Esophagus muscularis mucosa (tissue), 4 donors: ENCODE results near the gene SMIM13. TPM values are rescaled to one million over a fixed set of nuclear protein-coding genes. Genes with fewer than 3 reads are reported as not detected.

Source experiments
- DNase-seq: peaks from one replicate; pipeline ENCODE4 v3.0.0-alpha.2; 2017; ENCODE audit errors: extremely low spot score
- H3K27ac ChIP-seq, 4 donors: fragments of 200-600 bp; sonication (generic); replicated peaks in 1 of 4; 1 replicate in 3 of 4; 2 replicates in 1 of 4; pipeline ENCODE4 v1.5.1; 2016 to 2019; ENCODE audit warnings: mild to moderate bottlenecking in 1 of 4
- H3K27me3 ChIP-seq, 4 donors: fragments of 200-600 bp; sonication (generic); one replicate each; pipeline versions ENCODE4 v1.5.1 to v1.6.0; 2016 to 2019
- H3K36me3 ChIP-seq, 4 donors: fragments of 200-600 bp; sonication (generic); one replicate each; pipeline ENCODE4 v1.5.1; 2016 to 2019
- H3K4me1 ChIP-seq, 4 donors: fragments of 200-600 bp; sonication (generic); one replicate each; pipeline ENCODE4 v1.5.1; 2016 to 2019
- H3K4me3 ChIP-seq, 4 donors: fragments of 200-600 bp; sonication (generic); 1 replicate in 2 of 4; 2 replicates in 2 of 4; pipeline ENCODE4 v1.5.1; 2016 to 2019; ENCODE audit warnings: mild to moderate bottlenecking in 4 of 4, moderate library complexity in 1 of 4
- H3K9me3 ChIP-seq, 4 donors: fragments of 200-600 bp; sonication (generic); 1 replicate in 3 of 4; 2 replicates in 1 of 4; pipeline ENCODE4 v1.5.1; 2016 to 2019
- EP300 ChIP-seq: sonication (generic); formaldehyde crosslinking; IDR thresholded peaks from one replicate; pipeline ENCODE4 v1.6.1; 2017; ENCODE audit warnings: antibody characterized with exemption
- POLR2A ChIP-seq: fragments of 450-650 bp; IDR thresholded peaks from one replicate; pipeline ENCODE4 v1.6.1; 2017; ENCODE audit warnings: antibody characterized with exemption, moderate library complexity, mild to moderate bottlenecking, low read depth
- POLR2AphosphoS5 ChIP-seq, 2 donors: sonication (generic); formaldehyde crosslinking; IDR thresholded peaks; one replicate each; pipeline ENCODE4 v1.6.1; 2017; ENCODE audit warnings: antibody characterized with exemption in 2 of 2
- whole genome bisulfite sequencing: methylation state at CpG from one replicate; pipeline ENCODE4 v1.1.5; 2018; 5-methylcytosine and 5-hydroxymethylcytosine counted together
- intact Hi-C: fragments of 100-400 bp; cut with DNase I; formaldehyde crosslinking; loops from one replicate; pipeline ENCODE4 v1.15.1; 2023
- total RNA-seq, 4 donors: library from RNA; depleted of rRNA; stranded (reverse); fragments of >200 nt; gene quantifications; one replicate each; pipeline versions ENCODE4 v1.1.0 to v1.2.1, GENCODE V29; 2016
- TF ChIP-seq, protein P1 (sequence below), 3 experiments: fragments of 200-600 bp in 2 of 3; fragments of 450-650 bp in 1 of 3; sonication (generic) in 2 of 3; IDR thresholded peaks; one replicate each; pipeline ENCODE4 v1.5.1; 2017 to 2019; ENCODE audit warnings: antibody characterized with exemption in 3 of 3, mild to moderate bottlenecking in 2 of 3, moderate library complexity in 1 of 3

Gene SMIM13
- total RNA-seq, 4 donors from 2014 or later = 9.3 to 15.2 (median 12.0) TPM

DNA sequence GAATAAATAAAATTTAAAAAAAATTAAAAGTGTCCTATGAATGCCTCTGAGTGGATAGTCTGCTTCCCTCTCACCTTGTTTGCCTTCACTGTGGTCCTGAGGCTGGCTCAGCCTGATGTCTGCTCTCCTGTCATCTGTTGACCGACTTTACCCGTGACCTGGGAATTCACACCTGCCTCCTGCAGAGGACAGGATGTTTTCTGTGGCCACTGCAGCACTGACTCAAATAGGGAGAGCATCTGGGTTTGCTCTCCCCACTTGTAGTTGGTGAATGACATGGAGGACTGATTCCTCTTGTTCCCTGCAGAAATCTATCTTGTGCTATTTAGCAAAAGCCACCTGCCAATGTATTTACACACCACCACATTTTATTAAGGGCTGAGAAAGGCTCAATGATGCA, 70.3 kb downstream of the SMIM13 start:
- intact Hi-C loops = loop anchor here (10.0 kb wide), 1 partner anchor 81 kb away; no protein-coding TSS in a partner anchor
- TF ChIP-seq POLR2AphosphoS5 (IDR thresholded peaks at IDR 0.05) = no peak
- TF ChIP-seq POLR2A = no peak
- TF ChIP-seq EP300 = no peak
- TF ChIP-seq, protein P1, sequence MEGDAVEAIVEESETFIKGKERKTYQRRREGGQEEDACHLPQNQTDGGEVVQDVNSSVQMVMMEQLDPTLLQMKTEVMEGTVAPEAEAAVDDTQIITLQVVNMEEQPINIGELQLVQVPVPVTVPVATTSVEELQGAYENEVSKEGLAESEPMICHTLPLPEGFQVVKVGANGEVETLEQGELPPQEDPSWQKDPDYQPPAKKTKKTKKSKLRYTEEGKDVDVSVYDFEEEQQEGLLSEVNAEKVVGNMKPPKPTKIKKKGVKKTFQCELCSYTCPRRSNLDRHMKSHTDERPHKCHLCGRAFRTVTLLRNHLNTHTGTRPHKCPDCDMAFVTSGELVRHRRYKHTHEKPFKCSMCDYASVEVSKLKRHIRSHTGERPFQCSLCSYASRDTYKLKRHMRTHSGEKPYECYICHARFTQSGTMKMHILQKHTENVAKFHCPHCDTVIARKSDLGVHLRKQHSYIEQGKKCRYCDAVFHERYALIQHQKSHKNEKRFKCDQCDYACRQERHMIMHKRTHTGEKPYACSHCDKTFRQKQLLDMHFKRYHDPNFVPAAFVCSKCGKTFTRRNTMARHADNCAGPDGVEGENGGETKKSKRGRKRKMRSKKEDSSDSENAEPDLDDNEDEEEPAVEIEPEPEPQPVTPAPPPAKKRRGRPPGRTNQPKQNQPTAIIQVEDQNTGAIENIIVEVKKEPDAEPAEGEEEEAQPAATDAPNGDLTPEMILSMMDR (IDR thresholded peaks at IDR 0.05) = no peak
- no peaks in the 10 kb centered on the region for H3K27me3 ChIP-seq
- no peaks in the 10 kb centered on the region for H3K4me1 ChIP-seq
- H3K36me3 ChIP-seq = no peaks in the 10 kb centered on the region
- H3K9me3 ChIP-seq = no peaks in the 10 kb centered on the region
- no peak overlapping the region for H3K4me3 ChIP-seq
- H3K27ac ChIP-seq = no peak overlapping the region
- 100% methylated on average over 2 of the region's 2 CpGs for WGBS
- DNase-seq = no peak

- Histone ChIP-seq H3K4me3 (no peak overlapping the region), H3K27me3 (no peaks in the 10 kb centered on the region), H3K36me3 (no peaks in the 10 kb centered on the region), H3K9me3 (no peaks in the 10 kb centered on the region), H3K27ac (no peak overlapping the region), H3K4me1 (no peaks in the 10 kb centered on the region)
- TF ChIP-seq, protein P1 (IDR thresholded peaks at IDR 0.05) = no peak
- TF ChIP-seq EP300 (no peak), POLR2AphosphoS5 (IDR thresholded peaks at IDR 0.05) (no peak), POLR2A (no peak)
- intact Hi-C loops = loop anchor here (10.0 kb wide), 1 partner anchor 80 kb away; no protein-coding TSS in a partner anchor
- 91% methylated on average over 20 of the region's 20 CpGs for WGBS
- no peak for DNase-seq
Measured at GRCh38 chr6:11164717-11165646, 71.3 kb downstream of the SMIM13 start.

DNA sequence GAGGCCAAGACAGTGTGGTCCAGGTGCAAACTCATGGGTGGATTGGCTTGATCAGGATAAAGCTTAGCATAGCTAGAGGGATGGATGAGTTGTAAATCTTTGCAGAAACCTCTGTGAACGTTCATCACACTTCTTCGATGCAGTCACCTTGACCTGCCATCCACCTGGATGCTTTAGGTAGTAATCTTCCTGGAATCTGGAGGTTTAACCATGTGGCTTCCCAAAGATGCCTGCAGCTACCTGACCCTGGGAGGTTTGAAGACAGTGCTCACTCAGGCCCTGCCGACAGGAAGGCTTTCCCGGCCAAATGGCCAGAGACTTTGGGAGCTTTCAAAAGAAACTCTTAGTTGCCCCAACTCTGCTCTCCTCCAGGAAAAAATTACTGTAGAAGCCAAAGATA, 73.3 kb downstream of the SMIM13 start:
- Histone ChIP-seq H3K4me3 (no peak overlapping the region), H3K27me3 (no peaks in the 10 kb centered on the region), H3K27ac (no peak overlapping the region), H3K36me3 (no peaks in the 10 kb centered on the region), H3K9me3 (no peaks in the 10 kb centered on the region), H3K4me1 (no peaks in the 10 kb centered on the region)
- intact Hi-C loops = loop anchor here (10.0 kb wide), 1 partner anchor 78 kb away; no protein-coding TSS in a partner anchor
- DNase-seq = no peak
- 45% methylated on average over 4 of the region's 4 CpGs for WGBS
- TF ChIP-seq, protein P1 (IDR thresholded peaks at IDR 0.05) = no peak
- TF ChIP-seq EP300 = no peak
- TF ChIP-seq POLR2A = no peak
- TF ChIP-seq POLR2AphosphoS5 (IDR thresholded peaks at IDR 0.05) = no peak

DNA sequence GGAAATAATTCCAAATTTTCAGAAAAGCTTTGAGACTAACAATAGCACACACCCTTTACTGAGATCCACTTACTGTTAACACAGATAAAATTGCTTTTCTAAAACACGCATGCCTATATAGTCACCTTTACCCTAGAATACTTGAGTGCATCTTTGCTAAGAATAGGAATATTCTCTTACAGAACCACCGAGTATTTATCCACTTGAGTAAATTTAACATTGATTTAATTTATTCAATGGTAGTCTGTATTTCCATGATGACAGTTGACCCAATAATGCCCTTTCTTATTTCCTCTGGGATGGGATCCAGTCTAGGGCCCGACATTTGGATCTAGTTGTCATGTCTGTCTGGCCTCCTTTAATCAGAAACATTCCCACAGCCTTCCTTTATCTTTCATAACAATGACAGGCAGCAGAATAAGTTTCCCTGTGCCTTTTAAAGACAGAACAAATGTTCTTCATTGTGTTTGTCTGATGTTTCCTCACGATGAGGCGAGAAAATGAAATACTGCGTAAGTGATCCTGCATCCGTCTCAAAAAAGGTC, 74.5 kb downstream of the SMIM13 start:
- no peak overlapping the region for H3K27ac ChIP-seq
- DNase-seq = no peak
- intact Hi-C loops = loop anchor here (10.0 kb wide), 1 partner anchor 77 kb away; no protein-coding TSS in a partner anchor
- no peaks in the 10 kb centered on the region for H3K27me3 ChIP-seq
- no peaks in the 10 kb centered on the region for H3K9me3 ChIP-seq
- 67% methylated on average over 7 of the region's 7 CpGs for WGBS
- TF ChIP-seq POLR2A (no peak), EP300 (no peak), POLR2AphosphoS5 (IDR thresholded peaks at IDR 0.05) (no peak)
- TF ChIP-seq, protein P1 (IDR thresholded peaks at IDR 0.05) = no peak
- no peaks in the 10 kb centered on the region for H3K36me3 ChIP-seq
- H3K4me3 ChIP-seq = no peak overlapping the region
- peaks cover 6 to 10% (median 9%) of the 10 kb centered on the region in 4 donors for H3K4me1 ChIP-seq
